CD4-positive, alpha-beta T cell treated with Interleukin-4 for 1 hour (primary cell): ENCODE measurements around the gene ZBED1.
"Not testable (repeated sequence)": the region's sequence is repeated elsewhere in the genome, so short reads cannot be mapped to it uniquely, and the experiment has no call there.

Experiments used
- DNase-seq, 2 donors: peaks; one replicate each; pipeline ENCODE4 v3.0.0-alpha.2; 2020 to 2022

The ZBED1 gene

DNA sequence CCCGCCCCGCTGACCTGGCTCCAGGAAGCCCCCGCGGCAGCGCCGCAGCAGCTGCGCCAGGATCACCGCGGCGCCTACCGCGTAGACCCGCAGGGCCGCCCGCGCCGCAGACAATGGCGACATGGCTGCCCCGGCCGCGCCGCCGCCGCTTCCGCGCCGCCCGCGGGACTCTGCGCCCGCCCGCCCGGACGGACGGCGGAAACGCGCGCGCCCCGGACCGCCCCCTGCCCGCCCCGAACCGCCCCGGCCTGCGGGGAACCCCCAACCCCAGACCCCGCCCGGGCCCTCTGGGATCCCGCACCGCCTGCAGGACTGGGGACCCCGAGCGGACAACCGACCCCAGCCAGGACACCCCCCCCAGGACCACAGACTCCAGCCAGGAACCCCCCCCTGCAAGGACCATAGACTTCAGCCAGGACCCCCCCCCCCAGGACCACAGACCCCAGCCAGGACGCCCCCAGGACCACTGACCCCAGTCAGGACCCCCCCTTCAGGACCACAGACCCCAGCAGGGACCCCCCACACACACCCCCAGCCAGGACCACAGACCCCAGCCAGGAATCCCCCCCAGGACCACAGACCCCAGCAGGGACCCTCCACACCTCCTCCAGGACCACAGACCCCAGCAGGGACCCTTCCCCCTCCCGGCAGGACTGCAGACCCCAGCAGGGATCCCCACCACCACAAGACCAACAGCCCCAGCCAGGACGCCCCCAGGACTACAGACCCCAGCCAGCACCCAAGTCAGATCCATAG lies at the start of gene ZBED1, which contains the start of gene DHRSX:
Gene ZBED1, minus strand, starts transcription at position 174 of the 756 bp plus-strand sequence. CDS start 10,257 bp downstream, outside the sequence.
Gene DHRSX, minus strand, starts transcription at position 174 of the 756 bp plus-strand sequence. Its CDS starts 51 bp downstream, at position 123.
- DNase-seq: peak; percentile 49 to 61

DNA sequence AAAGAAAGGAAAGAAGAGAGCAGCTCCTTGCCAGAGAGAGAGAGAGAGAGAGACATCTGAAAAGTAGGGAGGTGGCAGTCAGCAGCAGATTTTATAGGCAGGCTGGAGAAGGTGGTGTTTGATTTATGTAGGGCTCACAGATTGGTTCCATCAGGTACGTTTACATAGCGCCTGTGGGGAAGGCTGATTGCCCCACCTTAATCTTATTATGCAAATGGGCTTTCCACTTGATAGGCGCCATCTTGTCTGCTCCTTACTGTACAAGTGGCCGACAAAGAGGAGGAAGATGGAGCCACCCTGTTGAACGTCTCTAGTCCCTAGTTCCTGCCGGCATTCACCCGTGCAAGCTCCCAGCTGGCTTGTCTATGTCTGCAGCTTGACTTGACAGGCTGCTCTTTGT lies 49.1 kb upstream of the ZBED1 start:
- DNase-seq: no peak

DNA sequence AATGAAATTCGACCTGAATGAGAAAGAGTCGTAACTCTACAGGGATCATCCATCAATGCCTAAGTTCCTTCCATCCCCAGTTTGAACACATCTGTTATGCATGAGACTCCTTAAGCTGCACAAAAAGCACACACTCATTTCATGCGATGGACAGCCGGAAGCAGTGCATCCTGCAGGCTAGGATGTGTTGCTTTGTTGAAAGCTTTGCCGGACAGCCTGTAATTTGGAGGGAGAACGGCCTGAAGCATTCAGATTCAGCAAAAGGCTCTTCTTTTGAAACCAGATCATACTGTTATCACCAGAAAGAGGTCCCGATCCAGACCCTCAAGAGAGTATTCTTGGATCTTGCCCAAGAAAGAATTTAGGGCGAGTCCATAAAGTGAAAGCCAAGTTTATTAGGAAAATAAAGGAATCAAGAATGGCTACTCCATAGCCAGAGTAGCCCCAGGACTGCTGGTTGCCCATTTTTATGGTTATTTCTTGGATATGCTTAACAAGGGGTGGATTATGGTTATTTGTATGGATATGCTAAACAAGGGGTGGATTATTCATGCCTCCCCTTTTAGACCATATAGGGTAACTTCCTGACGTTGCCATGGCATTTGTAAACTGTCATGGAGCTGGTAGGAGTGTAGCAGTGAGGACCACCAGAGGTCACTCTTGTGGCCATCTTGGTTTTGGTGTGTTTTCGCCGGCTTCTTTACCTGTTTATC lies 48.1 kb upstream of the ZBED1 start:
- no peak for DNase-seq

DNA sequence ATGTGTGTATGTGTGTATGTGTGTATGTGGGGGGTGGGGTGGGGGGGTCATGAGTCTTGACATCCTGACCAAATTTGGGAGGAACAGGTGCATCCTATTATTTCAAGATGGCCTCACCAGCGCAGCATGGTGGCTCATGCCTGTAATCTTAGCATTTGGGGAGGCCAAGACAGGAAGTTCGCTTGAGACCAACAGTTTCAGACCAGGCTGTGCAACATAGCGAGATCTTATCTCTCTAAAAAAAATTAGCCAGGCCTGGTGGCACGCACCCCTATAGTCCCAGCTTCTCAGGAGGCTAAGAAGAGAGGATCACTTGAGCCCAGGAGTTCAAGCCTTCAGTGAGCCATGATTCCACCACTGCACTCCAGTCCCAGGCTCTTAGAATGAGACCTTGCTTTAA lies 47.0 kb upstream of the ZBED1 start:
- no peak for DNase-seq

DNA sequence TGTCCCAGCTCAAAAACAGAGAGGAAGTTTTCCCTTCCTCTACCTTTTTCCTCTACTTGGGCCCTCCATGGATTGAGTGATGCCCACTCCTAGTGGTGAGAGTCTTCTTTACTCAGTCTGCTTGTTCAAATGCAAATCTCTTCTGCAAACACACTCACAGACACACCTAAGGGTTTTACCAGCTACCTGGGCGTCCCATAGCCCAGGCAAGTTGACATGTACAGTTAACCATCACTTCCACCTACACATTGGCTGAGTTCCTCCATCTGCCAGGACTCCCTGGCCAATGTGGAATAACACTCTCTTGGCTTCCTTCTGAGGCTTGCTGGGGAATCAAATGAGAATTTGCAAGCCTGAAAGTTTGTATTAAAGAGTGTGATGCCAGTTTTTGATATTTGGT lies 45.7 kb upstream of the ZBED1 start:
- DNase-seq: no peak

DNA sequence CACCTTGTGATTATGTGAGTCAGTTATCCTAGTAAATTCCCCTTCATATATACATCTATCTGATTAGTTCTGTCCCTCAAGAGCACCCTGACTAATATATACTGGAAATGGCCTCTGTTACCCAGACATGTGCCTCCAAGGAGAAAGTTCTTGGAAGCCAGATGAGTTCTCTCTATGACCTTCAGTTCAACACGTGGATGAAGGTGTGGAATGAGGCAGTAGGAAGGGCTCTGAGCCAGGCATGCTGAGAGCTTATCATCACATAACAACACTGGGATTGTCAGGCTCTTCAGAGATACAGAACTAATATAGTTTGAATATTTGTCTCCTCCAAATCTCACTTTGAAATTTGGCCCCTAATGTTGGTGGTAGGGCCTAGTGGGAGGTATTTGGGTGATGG lies 44.4 kb upstream of the ZBED1 start:
- no peak for DNase-seq

DNA sequence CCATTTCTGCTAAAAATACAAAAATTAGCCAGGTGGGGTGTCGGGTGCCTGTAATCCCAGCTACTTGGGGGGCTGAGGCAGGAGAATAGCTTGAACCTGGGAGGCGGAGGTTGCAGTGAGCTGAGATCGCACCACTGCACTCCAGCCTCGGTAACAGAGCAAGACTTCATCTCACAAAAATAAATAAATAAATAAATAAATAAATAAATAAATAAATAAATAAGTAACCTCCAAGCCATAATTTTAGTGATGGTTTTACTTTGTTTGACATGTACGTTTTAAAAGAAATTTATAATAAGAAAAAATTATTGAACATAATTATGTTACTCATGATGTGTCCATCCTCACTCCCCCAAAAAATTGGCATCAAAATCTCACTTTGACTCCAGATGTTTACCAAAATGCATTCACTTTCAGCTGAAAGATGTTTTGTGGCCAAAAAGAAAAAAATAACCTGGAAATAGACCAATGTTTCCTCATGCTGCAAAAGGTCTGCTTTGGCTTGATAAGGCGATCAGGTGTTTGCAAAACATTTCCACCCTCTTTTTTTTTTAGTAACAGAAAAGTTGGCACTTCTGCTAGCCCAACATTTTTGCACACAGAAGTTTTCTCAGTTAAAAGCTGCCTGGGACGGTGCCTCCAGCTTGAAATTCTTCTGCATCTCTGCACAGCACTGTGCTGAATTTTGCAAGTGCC lies 42.2 kb upstream of the ZBED1 start:
- DNase-seq: no peak

DNA sequence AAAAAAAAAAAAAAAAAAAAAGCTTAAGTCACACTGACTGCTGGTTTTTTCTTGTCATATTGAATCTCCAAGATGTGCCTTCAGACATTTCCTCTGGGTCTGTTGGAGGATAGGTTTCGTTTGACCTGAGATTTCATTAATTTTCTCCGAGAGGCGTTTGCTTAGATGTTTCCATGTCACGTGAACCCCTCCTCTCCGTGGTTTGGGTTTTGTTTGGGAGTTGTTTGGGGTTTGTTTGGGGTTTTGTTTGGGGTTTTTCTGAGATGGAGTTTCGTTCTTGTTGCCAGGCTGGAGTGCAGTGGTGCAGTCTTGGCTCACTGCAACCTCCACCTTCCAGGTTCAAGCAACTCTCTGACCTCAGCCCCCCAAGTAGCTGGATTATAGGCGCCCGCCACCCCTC lies 40.8 kb upstream of the ZBED1 start:
- DNase-seq: no peak

DNA sequence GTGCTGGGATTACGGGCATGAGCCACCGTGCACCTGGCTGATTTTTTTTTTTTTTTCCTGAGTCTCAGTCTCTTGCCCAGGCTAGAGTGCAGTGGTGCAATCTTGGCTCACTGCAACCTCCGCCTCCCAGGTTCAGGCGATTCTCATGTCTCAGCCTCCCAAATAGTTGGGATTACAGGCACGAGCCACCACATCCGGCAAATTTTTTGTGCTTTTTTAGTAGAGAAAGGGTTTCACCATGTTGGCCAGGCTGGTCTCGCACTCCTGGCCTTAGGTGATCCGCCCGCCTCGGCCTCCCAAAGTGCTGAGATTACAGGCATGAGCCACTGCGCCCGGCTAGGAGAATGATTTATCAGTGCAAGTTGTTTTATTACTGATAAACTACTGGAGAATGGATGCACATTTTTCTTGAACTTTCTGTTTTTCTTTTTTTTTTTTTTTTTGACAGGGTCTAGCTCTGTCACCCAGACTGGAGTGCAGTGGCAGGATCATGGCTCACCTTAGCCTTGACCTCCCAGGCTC lies 39.7 kb upstream of the ZBED1 start:
- no peak for DNase-seq

DNA sequence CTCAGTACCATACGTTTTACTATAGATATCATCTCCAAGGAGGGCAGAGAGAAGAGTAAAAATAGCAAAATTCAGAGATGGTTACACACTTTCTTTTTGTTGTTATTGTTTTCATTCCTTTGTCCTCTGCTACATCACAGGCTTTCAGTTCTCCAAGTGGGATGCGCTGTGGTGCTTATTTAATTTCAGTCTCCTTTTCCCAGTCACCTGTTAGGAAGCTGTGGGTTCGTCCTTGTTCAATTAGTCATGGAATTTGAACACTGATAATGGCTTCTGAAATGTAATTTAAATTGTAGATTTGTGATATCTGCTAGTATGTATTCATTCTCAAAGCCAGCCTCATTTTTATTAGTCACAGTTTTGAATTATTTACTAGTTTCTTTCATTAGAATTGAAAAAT lies 38.8 kb upstream of the ZBED1 start:
- DNase-seq: no peak

DNA sequence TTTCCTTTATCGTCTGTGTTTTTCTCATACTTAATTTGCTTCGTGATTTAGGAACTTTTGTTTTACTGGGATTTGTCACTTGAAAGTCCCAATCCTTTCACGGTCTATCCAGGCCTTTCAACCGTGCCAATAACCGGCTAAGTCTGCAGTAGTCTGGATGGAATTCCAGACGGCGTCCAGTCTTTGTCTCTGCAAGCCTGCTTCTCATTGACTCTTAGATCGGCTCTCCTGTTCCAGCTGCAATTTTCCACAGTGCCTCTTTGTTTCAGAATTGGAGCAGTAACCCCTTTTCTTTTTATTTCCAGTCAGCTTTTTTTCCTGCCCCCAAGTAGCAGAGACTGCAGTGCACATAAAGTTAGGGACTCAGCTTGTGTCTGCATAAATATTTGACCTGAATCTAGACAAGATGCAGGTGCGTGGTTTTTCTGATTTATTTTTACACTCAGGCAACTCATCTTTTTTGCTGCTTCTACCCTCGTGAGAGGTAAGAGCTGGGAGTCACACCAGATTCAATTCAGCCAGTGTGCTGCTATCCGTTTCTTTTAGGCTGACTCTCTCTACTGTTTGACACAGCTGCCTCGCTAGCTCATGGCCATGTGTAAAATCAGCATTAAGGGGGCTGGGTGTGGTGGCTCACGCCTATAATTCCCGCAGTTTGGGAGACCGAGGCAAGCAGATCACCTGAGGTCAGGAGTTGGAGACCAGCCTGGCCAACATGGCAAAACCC lies 37.4 kb upstream of the ZBED1 start:
- no peak for DNase-seq

DNA sequence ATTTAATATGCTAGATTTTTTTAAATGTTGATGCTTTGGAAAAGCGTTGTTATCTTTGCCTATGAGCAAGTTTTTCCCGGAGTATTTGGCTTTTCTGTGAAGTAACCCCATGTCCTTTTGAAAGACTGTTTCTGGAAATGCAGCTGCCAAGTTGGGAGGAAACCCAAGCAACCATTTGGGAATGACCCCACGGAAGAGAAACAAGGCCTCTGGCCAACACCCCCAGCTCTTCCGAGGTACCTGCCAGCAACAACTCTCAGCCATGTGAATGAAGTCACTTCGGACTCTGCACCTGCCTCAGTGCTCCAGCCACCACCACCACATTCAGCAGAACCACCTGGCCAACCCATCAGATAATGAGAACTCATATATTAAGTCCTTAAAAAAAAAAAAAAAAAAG lies 36.2 kb upstream of the ZBED1 start:
- DNase-seq: no peak

DNA sequence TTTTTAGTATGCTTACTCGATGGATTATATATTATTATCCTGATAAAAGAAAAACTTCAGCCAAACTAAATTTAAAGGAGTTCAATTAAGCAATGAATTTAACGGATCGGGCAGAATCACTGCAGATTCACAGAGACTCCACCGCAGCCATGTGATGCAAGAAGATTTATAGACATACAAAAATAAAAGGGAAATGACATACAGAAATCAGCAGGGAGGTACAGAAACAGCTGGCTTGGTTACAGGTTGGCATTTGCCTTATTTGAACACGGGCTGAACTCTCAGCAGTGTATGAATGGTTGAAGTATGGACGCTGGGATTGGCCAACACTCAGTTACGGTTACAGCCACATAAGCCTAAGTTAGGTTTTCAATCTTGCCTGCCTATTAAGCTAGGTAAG lies 35.4 kb upstream of the ZBED1 start:
- no peak for DNase-seq

DNA sequence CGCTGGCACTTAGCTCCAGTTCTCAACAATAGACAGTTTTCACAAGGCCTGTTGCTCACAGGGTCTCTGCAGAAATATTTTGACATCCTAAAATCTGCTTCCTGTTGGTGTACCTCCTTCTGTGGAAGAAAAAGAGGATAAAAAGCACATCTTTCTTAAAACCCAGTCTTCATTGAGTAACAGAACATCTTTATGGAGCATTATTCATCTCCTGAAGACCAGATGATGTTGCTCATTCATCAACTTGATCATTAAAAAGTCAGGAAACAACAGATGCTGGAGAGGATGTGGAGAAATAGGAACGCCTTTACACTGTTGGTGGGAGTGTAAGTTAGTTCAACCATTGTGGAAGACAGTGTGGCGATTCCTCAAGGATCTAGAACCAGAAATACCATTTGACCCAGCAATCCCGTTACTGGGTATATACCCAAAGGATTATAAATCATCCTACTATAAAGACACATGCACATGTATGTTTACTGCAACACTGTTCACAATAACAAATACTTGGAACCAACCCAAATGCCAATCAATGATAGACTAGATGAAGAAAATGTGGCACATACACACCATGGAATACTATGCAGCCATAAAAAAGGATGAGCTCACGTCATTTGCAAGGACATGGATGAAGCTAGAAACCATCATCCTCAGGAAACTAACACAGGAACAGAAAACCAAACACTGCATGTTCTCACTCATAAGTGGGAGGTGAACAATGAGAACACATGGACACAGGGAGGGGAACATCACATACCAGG lies 33.7 kb upstream of the ZBED1 start:
- DNase-seq: not testable (repeated sequence)

DNA sequence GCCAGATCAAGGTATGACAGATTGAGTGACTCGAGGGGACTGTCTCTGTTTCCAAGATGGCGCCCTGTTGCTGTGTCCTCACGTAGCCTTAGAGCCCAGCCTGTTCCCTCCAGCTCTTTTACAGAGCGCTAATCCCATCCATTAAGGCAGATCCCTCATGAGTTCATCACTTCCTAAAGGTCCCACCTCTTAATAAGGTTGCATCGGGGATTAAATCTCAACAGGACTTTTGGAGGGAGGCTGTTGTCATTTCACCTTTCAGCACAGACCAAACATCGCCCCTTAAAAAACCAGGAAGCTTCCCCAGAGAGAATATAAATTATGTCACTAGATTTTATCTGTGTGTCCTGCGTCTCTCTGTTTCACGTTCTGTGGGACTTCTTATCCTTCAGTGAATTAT lies 32.6 kb upstream of the ZBED1 start:
- no peak for DNase-seq

DNA sequence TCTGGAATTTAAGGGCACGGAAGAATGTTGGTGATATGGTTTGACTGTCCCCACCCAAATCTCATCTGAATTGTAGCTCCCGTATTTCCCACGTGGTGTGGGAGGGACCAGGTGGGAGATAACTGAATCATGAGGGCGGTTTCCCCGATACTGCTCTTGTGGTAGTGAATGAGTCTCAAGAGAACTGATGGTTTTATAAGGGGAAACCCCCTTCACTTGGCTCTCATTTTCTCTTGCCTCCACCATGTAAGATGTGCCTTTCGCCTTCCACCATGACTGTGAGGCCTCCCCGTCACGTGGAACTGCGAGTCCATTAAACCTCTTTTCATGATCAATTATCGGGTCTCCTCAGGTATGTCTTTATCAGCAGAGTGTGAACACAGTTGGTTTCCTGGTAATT lies 25.6 kb upstream of the ZBED1 start:
- DNase-seq: no peak

DNA sequence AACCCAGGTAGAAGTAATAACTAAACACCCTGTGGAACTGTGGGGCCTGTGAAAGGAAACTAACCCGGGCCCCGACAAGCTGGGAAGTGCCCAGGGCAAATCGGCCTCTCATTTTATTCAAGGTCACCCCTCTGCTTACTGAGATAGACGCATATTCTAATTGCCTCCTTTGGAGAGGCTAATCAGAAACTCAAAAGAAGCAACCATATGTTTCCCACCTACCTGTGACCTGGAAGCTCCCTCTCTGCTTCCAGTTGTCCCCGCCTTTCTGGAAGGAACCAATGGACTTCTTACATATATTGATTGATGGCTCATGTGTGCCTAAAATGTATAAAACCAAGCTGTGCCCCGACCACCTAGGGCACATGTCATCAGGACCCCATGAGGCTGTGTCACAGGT lies 23.1 kb upstream of the ZBED1 start:
- no peak for DNase-seq

DNA sequence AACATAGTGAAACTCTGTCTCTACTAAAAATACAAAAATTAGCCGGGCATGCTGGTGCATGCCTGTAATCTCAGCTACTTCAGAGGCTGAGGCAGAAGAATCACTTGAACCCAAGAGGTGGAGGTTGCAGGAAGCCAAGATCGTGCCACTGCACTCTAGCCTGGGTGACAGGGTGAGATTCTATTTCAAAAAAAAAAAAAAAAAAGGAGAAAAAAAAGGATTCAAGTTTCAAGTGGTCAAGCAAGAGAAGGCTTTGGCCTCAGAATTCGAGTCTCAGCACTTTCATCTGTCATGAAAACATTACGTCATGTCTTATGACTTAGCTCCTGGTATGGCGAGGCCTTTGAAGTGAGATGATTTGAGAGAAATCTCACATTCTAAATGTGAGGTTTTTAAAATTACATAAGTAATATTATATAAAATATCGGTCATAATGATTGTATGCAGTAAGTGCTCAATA lies 21.2 kb upstream of the ZBED1 start:
- DNase-seq: no peak

DNA sequence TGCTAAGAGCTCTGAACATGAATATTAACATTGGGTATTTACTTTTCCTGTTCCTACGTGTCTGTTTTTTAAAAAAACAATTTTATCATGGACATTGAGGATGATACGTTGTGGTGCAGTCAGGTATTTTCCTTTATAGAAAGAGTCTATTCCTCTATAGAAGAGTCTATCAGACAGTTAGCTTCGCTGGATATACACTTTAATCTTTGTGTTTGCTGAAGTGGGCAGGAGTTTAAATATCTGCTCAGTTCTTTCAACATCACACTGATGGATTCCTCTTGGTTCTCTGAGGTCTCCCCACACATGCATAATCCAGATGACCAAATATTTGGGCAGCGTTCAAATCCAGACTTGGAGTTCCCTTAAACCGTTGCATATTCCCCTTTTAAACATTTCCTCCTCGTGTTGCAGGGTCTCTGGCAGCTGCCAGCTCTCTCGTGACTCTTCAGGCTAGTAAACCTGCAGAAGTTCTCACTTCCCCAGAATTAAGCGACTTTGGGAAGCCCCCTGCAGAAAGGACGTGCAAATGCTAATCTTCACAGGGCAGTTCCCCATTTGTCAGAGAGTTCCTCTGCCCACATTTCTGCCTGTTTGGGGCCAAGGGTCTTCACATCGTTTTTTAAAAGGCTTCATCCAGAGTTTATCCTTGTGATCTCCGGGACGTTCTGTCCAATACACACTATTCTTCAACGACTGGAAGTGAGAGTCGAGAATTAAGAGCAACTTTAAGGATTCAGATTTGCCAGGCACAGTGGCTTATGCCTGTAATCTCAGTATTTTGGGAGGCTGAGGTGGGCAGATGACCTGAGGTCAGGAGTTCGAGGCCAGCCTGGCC lies 20.5 kb upstream of the ZBED1 start:
- peak; percentile 21 to 74 for DNase-seq

DNA sequence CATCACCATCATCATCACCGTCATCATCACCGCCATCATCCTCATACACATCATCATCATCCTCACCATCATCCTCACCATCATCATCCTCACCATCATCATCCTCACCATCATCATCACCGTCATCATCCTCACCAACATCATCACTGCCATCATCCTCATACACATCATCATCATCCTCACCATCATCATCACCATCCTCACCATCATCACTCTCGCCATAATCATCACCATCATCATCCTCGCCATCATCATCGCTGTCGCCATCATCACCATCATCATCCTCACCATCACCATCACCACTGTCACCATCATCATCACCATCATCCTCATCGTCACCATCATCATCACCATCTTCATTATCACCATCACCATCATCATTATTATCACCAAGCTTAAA lies 19.8 kb upstream of the ZBED1 start:
- no peak for DNase-seq

DNA sequence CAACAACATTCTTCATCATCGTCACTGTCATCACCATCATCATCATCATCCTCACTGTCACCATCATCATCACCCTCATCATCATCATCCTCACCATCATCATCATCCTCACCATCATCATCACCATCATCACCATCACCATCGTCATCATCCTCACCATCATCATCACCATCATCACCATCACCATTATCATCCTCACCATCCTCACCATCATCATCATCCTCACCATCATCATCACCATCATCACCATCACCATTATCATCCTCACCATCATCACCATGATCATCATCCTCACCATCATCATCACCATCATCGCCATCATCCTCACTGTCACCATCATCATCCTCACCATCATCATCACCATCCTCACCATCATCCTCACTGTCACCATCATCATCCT lies 18.9 kb upstream of the ZBED1 start:
- not testable (repeated sequence) for DNase-seq
